HCT116 (cell line): ENCODE measurements around the gene CCDC8. TPM values are rescaled to one million over a fixed set of nuclear protein-coding genes. Genes with fewer than 3 reads are reported as not detected.

Source experiments
- ATAC-seq: fragments of 200-7000 bp; cut with Tn5 transposase; 2 replicates; pipeline ENCODE4 v1.9.1; 2020; ENCODE audit warnings: mild to moderate bottlenecking, moderate library complexity
- BruUV-seq: library from RNA; stranded (reverse); fragments of 400-500 nt; replicated peaks from 2 replicates; lab custom pipeline; 2021; lab: Mats Ljungman, UMichigan
- CTCF ChIA-PET: fragments of 300-600 bp; sonication (Branson Sonifier 250); formaldehyde crosslinking; loops from one replicate; lab custom pipeline; 2021; ENCODE audit warnings: antibody characterized with exemption; lab: Charles Lee
- POLR2A ChIA-PET: fragments of 300-600, 350-600 bp; sonication (Branson Sonifier 250); formaldehyde crosslinking; loops from one replicate; lab custom pipeline; 2021; ENCODE audit warnings: antibody characterized with exemption; lab: Charles Lee
- RAD21 ChIA-PET, 2 experiments: fragments of 300-600 bp; sonication (Branson Sonifier 250); formaldehyde crosslinking; loops; one replicate each; lab custom pipeline; 2023; ENCODE audit warnings: low total read pairs in 2 of 2; ENCODE audit not compliant: uncharacterized antibody in 2 of 2, unreplicated experiment in 2 of 2, low non-redundant PET in 1 of 2; lab: Charles Lee
- DNase-seq: peaks from one replicate; pipeline ENCODE4 v3.0.0-alpha.2; 2010; ENCODE audit warnings: low read depth, low spot score
- H2AFZ ChIP-seq: fragments of 200-600 bp; shearing (Covaris generic), sonication (generic); 2 replicates; pipeline ENCODE4 v1.6.1; 2017; ENCODE audit warnings: low read depth, mixed run types, mixed read lengths, antibody characterized with exemption, low read length; ENCODE audit not compliant: poor library complexity, severe bottlenecking
- H3K27ac ChIP-seq: 2 replicates; pipeline ENCODE4 v1.5.1; 2012; ENCODE audit warnings: low read depth, low read length
- H3K27me3 ChIP-seq: fragments of 200-600 bp; sonication (generic); 2 replicates; pipeline ENCODE4 v1.6.1; 2016; ENCODE audit warnings: mixed run types, low read length, mixed read lengths; ENCODE audit not compliant: insufficient read depth
- H3K36me3 ChIP-seq, 2 experiments: fragments of 200-500 bp in 1 of 2; fragments of 200-600 bp in 1 of 2; sonication (Bioruptor generic) in 1 of 2; sonication (generic) in 1 of 2; 2 replicates each; pipeline versions ENCODE4 v1.5.1 to v1.6.1; 2014 to 2016; ENCODE audit warnings: low read length in 2 of 2, inconsistent platforms in 1 of 2, mixed read lengths in 1 of 2, mixed run types in 1 of 2; ENCODE audit not compliant: insufficient read depth in 2 of 2, control insufficient read depth in 1 of 2
- H3K4me1 ChIP-seq, 2 experiments: fragments of 200-600 bp in 1 of 2; sonication (generic) in 1 of 2; 2 replicates each; pipeline versions ENCODE4 v1.5.1 to v1.6.1; 2012 to 2017; ENCODE audit warnings: low read length in 2 of 2, inconsistent platforms in 1 of 2, mild to moderate bottlenecking in 1 of 2, mixed read lengths in 1 of 2, mixed run types in 1 of 2, moderate library complexity in 1 of 2; ENCODE audit not compliant: insufficient read depth in 2 of 2, control insufficient read depth in 1 of 2
- H3K4me2 ChIP-seq: fragments of 200-600 bp; sonication (generic); 2 replicates; pipeline ENCODE4 v1.6.1; 2017; ENCODE audit warnings: mixed run types, low read length, mixed read lengths
- H3K4me3 ChIP-seq, 2 experiments: fragments of 200-600 bp in 1 of 2; sonication (generic) in 1 of 2; replicated peaks in 1 of 2; 2 replicates each; pipeline ENCODE4 v1.5.1; 2011 to 2016; ENCODE audit warnings: low read length in 2 of 2, control low read depth in 1 of 2, low read depth in 1 of 2, mild to moderate bottlenecking in 1 of 2, mixed read lengths in 1 of 2, mixed run types in 1 of 2
- H3K79me2 ChIP-seq: fragments of 200-600 bp; sonication (generic); 2 replicates; pipeline ENCODE4 v1.6.1; 2017; ENCODE audit warnings: mild to moderate bottlenecking, mixed run types, low read length, moderate library complexity, mixed read lengths; ENCODE audit not compliant: insufficient read depth
- H3K9ac ChIP-seq: fragments of 200-600 bp; sonication (generic); 2 replicates; pipeline ENCODE4 v1.6.1; 2016; ENCODE audit warnings: low read length, mixed read lengths
- H3K9me2 ChIP-seq: fragments of 200-600 bp; sonication (generic), shearing (Covaris generic); 2 replicates; pipeline ENCODE4 v1.6.1; 2017; ENCODE audit warnings: mixed run types, mild to moderate bottlenecking, moderate library complexity; ENCODE audit not compliant: insufficient read depth
- H3K9me3 ChIP-seq, 2 experiments: fragments of 200-500 bp in 1 of 2; fragments of 200-600 bp in 1 of 2; sonication (Bioruptor generic) in 1 of 2; sonication (generic) in 1 of 2; 2 replicates each; pipeline ENCODE4 v1.6.1; 2014 to 2017; ENCODE audit warnings: low read length in 2 of 2, mixed read lengths in 2 of 2, inconsistent platforms in 1 of 2, low read depth in 1 of 2, mild to moderate bottlenecking in 1 of 2, mixed run types in 1 of 2, moderate library complexity in 1 of 2; ENCODE audit not compliant: control insufficient read depth in 1 of 2, insufficient read depth in 1 of 2
- H4K20me1 ChIP-seq: fragments of 200-600 bp; sonication (generic), shearing (Covaris generic); 2 replicates; pipeline ENCODE4 v1.6.1; 2017; ENCODE audit warnings: mixed run types, mild to moderate bottlenecking, moderate library complexity; ENCODE audit not compliant: insufficient read depth
- CBX3 ChIP-seq: IDR thresholded peaks from 2 replicates; pipeline ENCODE4 v1.6.1; 2012; ENCODE audit warnings: low read depth
- ELF1 ChIP-seq: IDR thresholded peaks from 2 replicates; pipeline ENCODE4 v1.6.1; 2012; ENCODE audit warnings: low read depth, borderline replicate concordance
- EZH2phosphoT487 ChIP-seq: fragments of 200-600 bp; IDR thresholded peaks from 2 replicates; pipeline ENCODE4 v1.6.1; 2018; ENCODE audit warnings: antibody characterized with exemption, borderline replicate concordance
- POLR2A ChIP-seq: IDR thresholded peaks from 2 replicates; pipeline ENCODE4 v1.7.0; 2011; ENCODE audit warnings: borderline replicate concordance; ENCODE audit not compliant: insufficient read depth, insufficient read length; ENCODE audit errors: extremely low read depth
- RAD21 ChIP-seq: IDR thresholded peaks from 2 replicates; pipeline ENCODE4 v1.6.1; 2012; ENCODE audit warnings: low read depth, mild to moderate bottlenecking
- SIN3A ChIP-seq: IDR thresholded peaks from 2 replicates; pipeline ENCODE4 v1.6.1; 2012; ENCODE audit warnings: low read depth
- ZBTB33 ChIP-seq: IDR thresholded peaks from 2 replicates; pipeline ENCODE4 v1.6.1; 2011; ENCODE audit warnings: mild to moderate bottlenecking, low read length, moderate library complexity; ENCODE audit not compliant: insufficient replicate concordance; ENCODE audit errors: extremely low read depth
- ZFX ChIP-seq: fragments of 450-650 bp; IDR thresholded peaks from 2 replicates; pipeline ENCODE4 v1.6.1; 2017
- intact Hi-C: fragments of 100-400 bp; cut with micrococcal nuclease; formaldehyde crosslinking; loops from 2 replicates; pipeline ENCODE4 v1.10.0; 2022
- total RNA-seq: library from RNA; stranded (reverse); gene quantifications from one replicate; pipeline ENCODE4 v1.2.1, GENCODE V29; 2021; ENCODE audit not compliant: unreplicated experiment
- TF ChIP-seq, protein P1 (sequence below): IDR thresholded peaks from 2 replicates; pipeline ENCODE4 v1.6.1; 2012; ENCODE audit warnings: low read depth
- TF ChIP-seq, protein P2 (sequence below): IDR thresholded peaks from 2 replicates; pipeline ENCODE4 v1.6.1; 2012
- TF ChIP-seq, protein P3 (sequence below), 3 experiments: fragments of 200-600 bp in 1 of 3; sonication (generic) in 1 of 3; IDR thresholded peaks in 2 of 3; conservative IDR thresholded peaks in 1 of 3; 2 replicates each; pipeline ENCODE4 v1.5.1; 2012 to 2017; ENCODE audit warnings: low read depth in 2 of 3, low read length in 2 of 3, antibody characterized with exemption in 1 of 3, borderline replicate concordance in 1 of 3, control low read depth in 1 of 3, mild to moderate bottlenecking in 1 of 3, mixed read lengths in 1 of 3, mixed run types in 1 of 3, moderate library complexity in 1 of 3; ENCODE audit not compliant: insufficient read depth in 1 of 3
- TF ChIP-seq, protein P4 (sequence below): IDR thresholded peaks from 2 replicates; pipeline ENCODE4 v1.6.1; 2012

Gene CCDC8
- total RNA-seq, 1 experiment from 2014 or later, result 0.10 TPM

- TF ChIP-seq, protein P1, sequence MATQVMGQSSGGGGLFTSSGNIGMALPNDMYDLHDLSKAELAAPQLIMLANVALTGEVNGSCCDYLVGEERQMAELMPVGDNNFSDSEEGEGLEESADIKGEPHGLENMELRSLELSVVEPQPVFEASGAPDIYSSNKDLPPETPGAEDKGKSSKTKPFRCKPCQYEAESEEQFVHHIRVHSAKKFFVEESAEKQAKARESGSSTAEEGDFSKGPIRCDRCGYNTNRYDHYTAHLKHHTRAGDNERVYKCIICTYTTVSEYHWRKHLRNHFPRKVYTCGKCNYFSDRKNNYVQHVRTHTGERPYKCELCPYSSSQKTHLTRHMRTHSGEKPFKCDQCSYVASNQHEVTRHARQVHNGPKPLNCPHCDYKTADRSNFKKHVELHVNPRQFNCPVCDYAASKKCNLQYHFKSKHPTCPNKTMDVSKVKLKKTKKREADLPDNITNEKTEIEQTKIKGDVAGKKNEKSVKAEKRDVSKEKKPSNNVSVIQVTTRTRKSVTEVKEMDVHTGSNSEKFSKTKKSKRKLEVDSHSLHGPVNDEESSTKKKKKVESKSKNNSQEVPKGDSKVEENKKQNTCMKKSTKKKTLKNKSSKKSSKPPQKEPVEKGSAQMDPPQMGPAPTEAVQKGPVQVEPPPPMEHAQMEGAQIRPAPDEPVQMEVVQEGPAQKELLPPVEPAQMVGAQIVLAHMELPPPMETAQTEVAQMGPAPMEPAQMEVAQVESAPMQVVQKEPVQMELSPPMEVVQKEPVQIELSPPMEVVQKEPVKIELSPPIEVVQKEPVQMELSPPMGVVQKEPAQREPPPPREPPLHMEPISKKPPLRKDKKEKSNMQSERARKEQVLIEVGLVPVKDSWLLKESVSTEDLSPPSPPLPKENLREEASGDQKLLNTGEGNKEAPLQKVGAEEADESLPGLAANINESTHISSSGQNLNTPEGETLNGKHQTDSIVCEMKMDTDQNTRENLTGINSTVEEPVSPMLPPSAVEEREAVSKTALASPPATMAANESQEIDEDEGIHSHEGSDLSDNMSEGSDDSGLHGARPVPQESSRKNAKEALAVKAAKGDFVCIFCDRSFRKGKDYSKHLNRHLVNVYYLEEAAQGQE, result no peak
- TF ChIP-seq EZH2phosphoT487, result no peak
- no peak for TF ChIP-seq ZFX
- no peak for TF ChIP-seq SIN3A
- TF ChIP-seq ELF1, result no peak
These were observed 4.7 kb downstream of the CCDC8 start (continued) for GRCh38 chr19:46408664-46409039.

DNA sequence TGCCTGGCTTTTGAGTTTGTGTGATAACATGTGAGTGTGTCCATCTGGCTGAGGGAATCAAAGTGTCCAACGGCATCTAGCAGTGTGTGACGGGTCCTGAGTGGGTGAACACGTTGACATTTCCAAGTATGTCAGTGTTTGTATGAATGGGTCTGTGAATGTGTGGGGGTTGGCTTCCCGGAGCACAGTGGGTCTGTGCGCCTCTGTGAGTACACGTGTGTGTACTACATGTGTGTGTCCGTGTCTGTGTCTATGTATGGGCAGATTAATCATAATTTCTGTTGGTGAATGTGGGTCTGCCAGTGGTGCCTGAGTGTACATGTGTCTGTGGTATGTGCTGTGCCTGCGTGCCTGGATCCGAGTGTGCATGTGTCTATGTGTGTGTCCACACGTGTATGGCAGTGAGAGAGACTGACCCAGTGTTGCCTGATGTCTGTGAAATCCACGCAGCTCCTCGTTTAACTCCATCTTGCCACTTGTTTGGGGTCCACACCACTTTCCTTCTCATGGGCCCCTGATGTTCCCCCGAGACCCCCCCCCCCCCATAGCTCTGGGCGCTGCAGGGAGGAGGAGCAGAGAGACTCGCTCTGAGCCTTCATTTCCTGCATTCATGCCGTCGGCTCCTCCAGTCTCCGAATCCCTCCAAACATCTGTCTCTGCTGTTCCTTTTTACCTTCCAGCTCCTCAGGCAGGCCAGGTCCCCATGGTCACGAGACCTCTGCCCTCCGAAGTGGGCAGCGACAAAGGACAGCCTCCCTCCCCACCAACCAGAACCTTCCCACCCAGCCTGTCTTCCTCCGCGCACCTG lies 5.3 kb downstream of the CCDC8 start:
- no peaks in the 10 kb centered on the region for H3K4me1 ChIP-seq
- no peaks in the 10 kb centered on the region for H3K9me3 ChIP-seq
- no peaks in the 10 kb centered on the region for H3K36me3 ChIP-seq
- H3K27ac ChIP-seq, result no peak overlapping the region
- no TSS peak for BruUV-seq
- no peak overlapping the region for H3K4me2 ChIP-seq
- H3K4me3 ChIP-seq, result no peak overlapping the region
- H3K27me3 ChIP-seq, result no peaks in the 10 kb centered on the region
- H3K9me2 ChIP-seq, result no peaks in the 10 kb centered on the region
- TF ChIP-seq, protein P2, sequence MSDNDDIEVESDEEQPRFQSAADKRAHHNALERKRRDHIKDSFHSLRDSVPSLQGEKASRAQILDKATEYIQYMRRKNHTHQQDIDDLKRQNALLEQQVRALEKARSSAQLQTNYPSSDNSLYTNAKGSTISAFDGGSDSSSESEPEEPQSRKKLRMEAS, result no peak
- TF ChIP-seq RAD21, result no peak
- TF ChIP-seq ZFX, result no peak
- TF ChIP-seq POLR2A, result no peak
- TF ChIP-seq, protein P3, sequence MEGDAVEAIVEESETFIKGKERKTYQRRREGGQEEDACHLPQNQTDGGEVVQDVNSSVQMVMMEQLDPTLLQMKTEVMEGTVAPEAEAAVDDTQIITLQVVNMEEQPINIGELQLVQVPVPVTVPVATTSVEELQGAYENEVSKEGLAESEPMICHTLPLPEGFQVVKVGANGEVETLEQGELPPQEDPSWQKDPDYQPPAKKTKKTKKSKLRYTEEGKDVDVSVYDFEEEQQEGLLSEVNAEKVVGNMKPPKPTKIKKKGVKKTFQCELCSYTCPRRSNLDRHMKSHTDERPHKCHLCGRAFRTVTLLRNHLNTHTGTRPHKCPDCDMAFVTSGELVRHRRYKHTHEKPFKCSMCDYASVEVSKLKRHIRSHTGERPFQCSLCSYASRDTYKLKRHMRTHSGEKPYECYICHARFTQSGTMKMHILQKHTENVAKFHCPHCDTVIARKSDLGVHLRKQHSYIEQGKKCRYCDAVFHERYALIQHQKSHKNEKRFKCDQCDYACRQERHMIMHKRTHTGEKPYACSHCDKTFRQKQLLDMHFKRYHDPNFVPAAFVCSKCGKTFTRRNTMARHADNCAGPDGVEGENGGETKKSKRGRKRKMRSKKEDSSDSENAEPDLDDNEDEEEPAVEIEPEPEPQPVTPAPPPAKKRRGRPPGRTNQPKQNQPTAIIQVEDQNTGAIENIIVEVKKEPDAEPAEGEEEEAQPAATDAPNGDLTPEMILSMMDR (IDR thresholded peaks at IDR 0.05 in 2 of 3, conservative IDR thresholded peaks at IDR 0.05 in 1 of 3; ENCODE audit: borderline replicate concordance in 1 of 3, insufficient read depth in 1 of 3, low read depth in 2 of 3, low read length in 2 of 3), result no peak
- TF ChIP-seq, protein P4, sequence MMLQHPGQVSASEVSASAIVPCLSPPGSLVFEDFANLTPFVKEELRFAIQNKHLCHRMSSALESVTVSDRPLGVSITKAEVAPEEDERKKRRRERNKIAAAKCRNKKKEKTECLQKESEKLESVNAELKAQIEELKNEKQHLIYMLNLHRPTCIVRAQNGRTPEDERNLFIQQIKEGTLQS, result no peak
- TF ChIP-seq CBX3, result no peak
- TF ChIP-seq ZBTB33, result no peak
- TF ChIP-seq, all 23 proteins: peak for 0
- ChIA-PET CTCF (no interaction called here), RAD21 (no interaction called here), POLR2A (no interaction called here)
- ATAC-seq (no peak), DNase-seq (no peak)
- H3K9ac ChIP-seq, result no peak overlapping the region
- H4K20me1 ChIP-seq, result no peaks in the 10 kb centered on the region
- intact Hi-C loops, result no loop called here
- no peaks in the 10 kb centered on the region for H3K79me2 ChIP-seq
- H2AFZ ChIP-seq, result no peak overlapping the region
